Peyer's patch (tissue), 4 donors: Measurements from ENCODE around the gene RSL1D1.

Experiments used
- CTCF ChIP-seq, 6 experiments: fragments of 450-650 bp in 4 of 6; fragments of 200-600 bp in 2 of 6; sonication (generic) in 1 of 6; IDR thresholded peaks; one replicate each; pipeline ENCODE4 v1.5.1; 2017 to 2019; ENCODE audit warnings: antibody characterized with exemption in 6 of 6, mild to moderate bottlenecking in 3 of 6, moderate library complexity in 1 of 6
- POLR2A ChIP-seq, 2 donors: fragments of 450-650 bp; IDR thresholded peaks; one replicate each; pipeline ENCODE4 v1.5.1; 2017; ENCODE audit warnings: antibody characterized with exemption in 2 of 2, mild to moderate bottlenecking in 2 of 2, moderate library complexity in 2 of 2

GRCh38 chr16:11876306-11876705, 25.0 kb upstream of the RSL1D1 start:
- TF ChIP-seq CTCF (IDR thresholded peaks at IDR 0.05): no peak
- TF ChIP-seq POLR2A (IDR thresholded peaks at IDR 0.05): no peak
